Liver (tissue), 3 donors: ENCODE data around the gene RANBP17.

Source experiments
- EGR1 ChIP-seq, 2 donors: IDR thresholded peaks; 2 replicates each; pipeline ENCODE4 v1.6.1; 2016 to 2018; ENCODE audit warnings: antibody characterized with exemption in 2 of 2, low read depth in 2 of 2
- RAD21 ChIP-seq, 2 donors: IDR thresholded peaks; 2 replicates each; pipeline ENCODE4 v1.6.1; 2016; ENCODE audit warnings: antibody characterized with exemption in 2 of 2, mild to moderate bottlenecking in 2 of 2
- TF ChIP-seq, protein P1 (sequence below): fragments of 150-350 bp; IDR thresholded peaks from 2 replicates; pipeline ENCODE4 v1.5.1; 2017; ENCODE audit warnings: improper control_type of control experiment, low read depth, low read length; ENCODE audit not compliant: missing input control
- donor health status: healthy.
- donor health status: healthy.

DNA sequence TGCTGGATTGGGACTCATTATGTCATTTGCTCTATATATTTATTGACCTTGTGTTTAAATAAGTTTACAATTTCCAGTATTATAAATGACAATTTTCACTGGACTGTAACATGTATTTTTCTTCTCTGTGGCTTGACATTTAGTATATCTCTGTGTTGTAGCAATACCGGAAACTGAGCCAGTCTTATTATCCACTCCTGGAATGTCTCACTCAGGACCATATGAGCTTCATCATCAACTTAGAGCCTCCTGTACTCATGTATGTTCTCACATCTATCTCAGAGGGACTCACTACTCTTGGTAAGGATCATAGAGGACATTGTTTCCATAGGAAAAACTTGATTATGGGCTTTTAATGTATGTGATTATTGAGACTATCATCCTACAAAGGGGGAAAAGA is 380.7 kb downstream of the RANBP17 start:
- TF ChIP-seq RAD21 (IDR thresholded peaks at IDR 0.05) (no peak), EGR1 (IDR thresholded peaks at IDR 0.05; ENCODE audit: low read depth in 2 of 2) (no peak)
- TF ChIP-seq, protein P1, sequence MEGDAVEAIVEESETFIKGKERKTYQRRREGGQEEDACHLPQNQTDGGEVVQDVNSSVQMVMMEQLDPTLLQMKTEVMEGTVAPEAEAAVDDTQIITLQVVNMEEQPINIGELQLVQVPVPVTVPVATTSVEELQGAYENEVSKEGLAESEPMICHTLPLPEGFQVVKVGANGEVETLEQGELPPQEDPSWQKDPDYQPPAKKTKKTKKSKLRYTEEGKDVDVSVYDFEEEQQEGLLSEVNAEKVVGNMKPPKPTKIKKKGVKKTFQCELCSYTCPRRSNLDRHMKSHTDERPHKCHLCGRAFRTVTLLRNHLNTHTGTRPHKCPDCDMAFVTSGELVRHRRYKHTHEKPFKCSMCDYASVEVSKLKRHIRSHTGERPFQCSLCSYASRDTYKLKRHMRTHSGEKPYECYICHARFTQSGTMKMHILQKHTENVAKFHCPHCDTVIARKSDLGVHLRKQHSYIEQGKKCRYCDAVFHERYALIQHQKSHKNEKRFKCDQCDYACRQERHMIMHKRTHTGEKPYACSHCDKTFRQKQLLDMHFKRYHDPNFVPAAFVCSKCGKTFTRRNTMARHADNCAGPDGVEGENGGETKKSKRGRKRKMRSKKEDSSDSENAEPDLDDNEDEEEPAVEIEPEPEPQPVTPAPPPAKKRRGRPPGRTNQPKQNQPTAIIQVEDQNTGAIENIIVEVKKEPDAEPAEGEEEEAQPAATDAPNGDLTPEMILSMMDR, result no peak
